ENCODE measurements around the gene CCL26.
"Not testable (repeated sequence)": the region's sequence is repeated elsewhere in the genome, so short reads cannot be mapped to it uniquely, and the experiment has no call there.

CCL26 gene

DNA sequence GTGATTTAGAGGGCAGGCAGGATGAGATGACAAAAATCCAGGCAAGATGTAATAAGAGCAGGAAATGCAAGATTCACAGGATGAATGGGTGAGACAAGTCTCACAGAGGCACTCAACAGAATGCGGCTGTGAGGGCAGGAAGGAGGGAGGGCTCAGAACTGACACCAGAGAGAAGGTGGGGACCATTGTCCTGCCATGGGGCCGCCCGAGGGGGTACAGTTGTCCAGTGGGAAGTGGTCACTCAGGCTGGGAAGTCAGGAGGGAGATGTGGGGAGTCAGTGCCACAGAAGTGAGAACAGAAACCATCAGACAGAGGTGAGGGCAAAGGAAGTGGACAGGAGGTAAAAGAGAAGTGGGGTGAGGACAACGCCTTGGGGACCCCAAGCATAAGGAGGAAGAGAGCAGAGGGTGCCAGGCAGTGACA is 42.1 kb downstream of the CCL26 start:
- no peaks in the 10 kb centered on the region for H3K9me3 ChIP-seq (ENCODE audit: control insufficient read depth in 1 of 2, low read length in 2 of 2)
- no peaks in the 10 kb centered on the region for H3K27me3 ChIP-seq (ENCODE audit: control insufficient read depth in 1 of 2, insufficient read depth in 2 of 2, low read length in 2 of 2)
- no peak overlapping the region for H3K4me3 ChIP-seq (ENCODE audit: low read depth in 1 of 2, low read length in 2 of 2)
- H3K4me1 ChIP-seq (ENCODE audit: control insufficient read depth in 1 of 2, insufficient read depth in 2 of 2, low read length in 2 of 2), result peaks cover 15 to 16% of the 10 kb centered on the region in 2 donors
- H3K36me3 ChIP-seq (ENCODE audit: control insufficient read depth in 1 of 2, insufficient read depth in 2 of 2, low read length in 2 of 2), result no peaks in the 10 kb centered on the region
- H3K27ac ChIP-seq (ENCODE audit: low read depth, low read length), result no peak overlapping the region
- H3K9ac ChIP-seq (ENCODE audit: low read depth in 1 of 2, low read length in 2 of 2), result no peak overlapping the region

DNA sequence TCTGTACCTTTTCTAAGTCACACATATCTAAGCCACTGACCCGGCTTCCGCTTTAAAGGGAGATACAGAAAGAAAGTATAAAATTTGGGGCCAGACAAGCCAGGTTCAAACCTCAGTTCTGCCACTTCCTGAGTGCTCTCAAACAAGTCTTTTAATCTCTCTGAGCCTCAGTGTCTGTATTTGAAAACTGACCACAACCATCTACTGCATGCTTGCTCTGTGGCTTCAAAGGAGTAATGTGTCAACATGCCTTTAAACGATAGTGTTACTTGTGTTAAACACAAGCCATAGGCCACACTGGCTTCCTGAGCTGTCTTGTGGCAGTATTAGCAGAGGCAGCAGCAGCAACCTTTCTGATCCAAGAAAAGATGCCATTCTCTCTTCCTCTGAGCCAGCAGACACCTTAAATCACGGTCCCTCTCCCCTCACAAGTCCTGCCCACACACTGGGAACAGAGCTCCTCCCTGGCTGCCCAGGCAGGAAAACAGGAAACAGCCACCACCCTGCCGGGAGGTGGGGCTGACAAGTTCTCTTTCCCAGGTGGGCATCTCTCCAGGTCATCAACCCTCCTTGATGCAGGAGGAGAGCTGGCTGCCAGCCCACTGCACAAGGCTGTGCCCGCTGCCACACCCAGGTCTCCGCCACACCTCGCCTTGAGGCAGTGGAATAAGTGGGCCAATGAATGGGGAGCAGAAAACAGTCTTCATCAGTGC is 44.0 kb downstream of the CCL26 start:
- Histone ChIP-seq H3K4me3 (ENCODE audit: low read depth in 1 of 2, low read length in 2 of 2) (peak overlapping the region in 1 of 2 donors; percentile 26), H3K9ac (ENCODE audit: low read depth in 1 of 2, low read length in 2 of 2) (peak overlapping the region; percentile 13 to 32), H3K4me1 (ENCODE audit: control insufficient read depth in 1 of 2, insufficient read depth in 2 of 2, low read length in 2 of 2) (peaks cover 15 to 16% of the 10 kb centered on the region in 2 donors), H3K27ac (ENCODE audit: low read depth, low read length) (peak overlapping the region; percentile 33), H3K9me3 (ENCODE audit: control insufficient read depth in 1 of 2, low read length in 2 of 2) (no peaks in the 10 kb centered on the region), H3K27me3 (ENCODE audit: control insufficient read depth in 1 of 2, insufficient read depth in 2 of 2, low read length in 2 of 2) (no peaks in the 10 kb centered on the region), H3K36me3 (ENCODE audit: control insufficient read depth in 1 of 2, insufficient read depth in 2 of 2, low read length in 2 of 2) (no peaks in the 10 kb centered on the region)

DNA sequence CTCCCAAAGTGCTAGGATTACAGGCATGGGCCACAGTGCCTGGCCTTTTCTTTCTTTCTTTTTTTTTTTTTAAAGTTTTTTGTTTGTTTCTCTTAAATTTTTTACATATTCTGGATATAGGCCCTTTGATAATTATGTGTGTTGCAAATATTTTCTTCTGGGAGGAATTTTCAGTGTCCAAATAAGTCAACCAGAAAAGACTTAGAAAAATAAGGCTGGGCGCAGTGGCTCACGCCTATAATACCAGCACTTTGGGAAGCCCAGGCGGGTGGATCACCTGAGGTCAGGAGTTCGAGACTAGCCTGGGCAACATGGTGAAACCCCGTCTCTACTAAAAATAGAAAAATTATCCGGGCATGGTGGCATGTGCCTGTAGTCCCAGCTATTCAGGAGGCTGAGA is 44.7 kb downstream of the CCL26 start:
- H3K27ac ChIP-seq (ENCODE audit: low read depth, low read length); H3K4me3 ChIP-seq (ENCODE audit: low read depth in 1 of 2, low read length in 2 of 2); H3K9me3 ChIP-seq (ENCODE audit: control insufficient read depth in 1 of 2, low read length in 2 of 2); H3K36me3 ChIP-seq (ENCODE audit: control insufficient read depth in 1 of 2, insufficient read depth in 2 of 2, low read length in 2 of 2); H3K9ac ChIP-seq (ENCODE audit: low read depth in 1 of 2, low read length in 2 of 2); H3K27me3 ChIP-seq (ENCODE audit: control insufficient read depth in 1 of 2, insufficient read depth in 2 of 2, low read length in 2 of 2): not testable (repeated sequence)
- H3K4me1 ChIP-seq (ENCODE audit: control insufficient read depth in 1 of 2, insufficient read depth in 2 of 2, low read length in 2 of 2), result peaks cover 13 to 15% of the 10 kb centered on the region in 2 donors

DNA sequence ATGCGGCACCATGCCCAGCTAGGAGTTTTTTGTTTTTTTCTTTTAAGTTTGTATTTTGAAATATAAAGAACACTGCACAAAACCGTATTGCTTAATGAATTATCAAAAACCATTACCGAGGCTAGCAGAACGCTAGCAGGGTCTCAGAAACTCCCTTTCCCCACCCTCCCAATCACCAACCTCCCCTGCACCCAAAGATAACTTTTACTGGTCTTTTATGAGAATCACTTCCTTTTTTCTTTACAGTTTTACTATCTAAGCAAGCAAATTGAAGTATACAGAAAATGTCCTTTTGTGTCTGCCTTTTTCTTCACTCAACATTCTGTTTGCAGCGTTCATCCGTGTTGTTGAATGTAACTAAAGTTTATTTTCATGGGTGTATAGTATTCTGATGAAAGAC is 46.7 kb downstream of the CCL26 start:
- H3K27ac ChIP-seq (ENCODE audit: low read depth, low read length), result no peak overlapping the region
- no peak overlapping the region for H3K9ac ChIP-seq (ENCODE audit: low read depth in 1 of 2, low read length in 2 of 2)
- H3K9me3 ChIP-seq (ENCODE audit: control insufficient read depth in 1 of 2, low read length in 2 of 2), result no peaks in the 10 kb centered on the region
- H3K36me3 ChIP-seq (ENCODE audit: control insufficient read depth in 1 of 2, insufficient read depth in 2 of 2, low read length in 2 of 2), result no peaks in the 10 kb centered on the region
- H3K4me1 ChIP-seq (ENCODE audit: control insufficient read depth in 1 of 2, insufficient read depth in 2 of 2, low read length in 2 of 2), result peaks cover 13 to 15% of the 10 kb centered on the region in 2 donors
- no peak overlapping the region for H3K4me3 ChIP-seq (ENCODE audit: low read depth in 1 of 2, low read length in 2 of 2)
- H3K27me3 ChIP-seq (ENCODE audit: control insufficient read depth in 1 of 2, insufficient read depth in 2 of 2, low read length in 2 of 2), result no peaks in the 10 kb centered on the region

DNA sequence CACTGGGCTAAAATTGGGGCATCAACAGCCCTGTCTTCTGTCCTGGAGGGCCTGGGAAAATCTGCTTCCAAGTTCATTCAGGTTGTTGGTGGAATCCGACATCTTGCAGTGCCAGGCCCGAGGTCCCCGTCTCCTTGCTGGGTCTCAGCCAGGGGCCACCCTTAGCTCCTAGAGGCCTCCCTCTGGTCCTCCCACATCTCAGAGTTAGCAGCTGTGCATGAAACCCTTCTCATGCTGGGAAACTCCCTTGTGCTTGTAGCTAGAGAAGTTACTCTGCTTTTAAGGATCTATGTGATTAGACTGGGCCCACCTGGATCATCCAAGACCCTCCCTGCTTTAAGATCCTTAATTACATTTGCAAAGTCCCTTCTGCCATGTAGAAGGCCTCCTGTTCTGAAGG is 48.6 kb downstream of the CCL26 start:
- no peak overlapping the region for H3K9ac ChIP-seq (ENCODE audit: low read depth in 1 of 2, low read length in 2 of 2)
- no peak overlapping the region for H3K4me3 ChIP-seq (ENCODE audit: low read depth in 1 of 2, low read length in 2 of 2)
- H3K36me3 ChIP-seq (ENCODE audit: control insufficient read depth in 1 of 2, insufficient read depth in 2 of 2, low read length in 2 of 2), result no peaks in the 10 kb centered on the region
- no peaks in the 10 kb centered on the region for H3K9me3 ChIP-seq (ENCODE audit: control insufficient read depth in 1 of 2, low read length in 2 of 2)
- no peaks in the 10 kb centered on the region for H3K27me3 ChIP-seq (ENCODE audit: control insufficient read depth in 1 of 2, insufficient read depth in 2 of 2, low read length in 2 of 2)
- no peak overlapping the region for H3K27ac ChIP-seq (ENCODE audit: low read depth, low read length)
- H3K4me1 ChIP-seq (ENCODE audit: control insufficient read depth in 1 of 2, insufficient read depth in 2 of 2, low read length in 2 of 2), result peaks cover 8 to 9% of the 10 kb centered on the region in 2 donors

DNA sequence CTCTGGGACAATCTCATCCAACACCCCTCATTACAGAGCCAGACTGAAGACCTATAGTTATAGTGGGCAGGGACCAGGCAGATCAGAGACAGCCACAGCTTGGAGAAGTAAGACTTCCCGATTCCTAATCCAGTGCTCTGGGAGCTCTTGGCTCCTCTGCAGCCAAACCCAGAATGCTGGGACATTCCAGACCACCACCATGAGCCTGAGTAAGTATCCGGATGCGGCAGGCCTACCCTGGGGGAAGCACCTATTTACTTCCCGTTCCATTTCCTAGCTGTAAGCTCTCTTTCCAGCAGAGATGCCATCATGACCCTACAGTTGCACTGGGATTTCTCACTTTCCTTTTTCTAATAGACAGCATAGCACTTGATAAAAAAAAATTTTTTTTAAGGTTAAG is 49.6 kb downstream of the CCL26 start:
- no peaks in the 10 kb centered on the region for H3K27me3 ChIP-seq (ENCODE audit: control insufficient read depth in 1 of 2, insufficient read depth in 2 of 2, low read length in 2 of 2)
- no peak overlapping the region for H3K4me3 ChIP-seq (ENCODE audit: low read depth in 1 of 2, low read length in 2 of 2)
- H3K36me3 ChIP-seq (ENCODE audit: control insufficient read depth in 1 of 2, insufficient read depth in 2 of 2, low read length in 2 of 2), result no peaks in the 10 kb centered on the region
- no peaks in the 10 kb centered on the region for H3K9me3 ChIP-seq (ENCODE audit: control insufficient read depth in 1 of 2, low read length in 2 of 2)
- peaks cover 0 to 4% of the 10 kb centered on the region in 2 donors for H3K4me1 ChIP-seq (ENCODE audit: control insufficient read depth in 1 of 2, insufficient read depth in 2 of 2, low read length in 2 of 2)
- no peak overlapping the region for H3K9ac ChIP-seq (ENCODE audit: low read depth in 1 of 2, low read length in 2 of 2)
- H3K27ac ChIP-seq (ENCODE audit: low read depth, low read length), result no peak overlapping the region

DNA sequence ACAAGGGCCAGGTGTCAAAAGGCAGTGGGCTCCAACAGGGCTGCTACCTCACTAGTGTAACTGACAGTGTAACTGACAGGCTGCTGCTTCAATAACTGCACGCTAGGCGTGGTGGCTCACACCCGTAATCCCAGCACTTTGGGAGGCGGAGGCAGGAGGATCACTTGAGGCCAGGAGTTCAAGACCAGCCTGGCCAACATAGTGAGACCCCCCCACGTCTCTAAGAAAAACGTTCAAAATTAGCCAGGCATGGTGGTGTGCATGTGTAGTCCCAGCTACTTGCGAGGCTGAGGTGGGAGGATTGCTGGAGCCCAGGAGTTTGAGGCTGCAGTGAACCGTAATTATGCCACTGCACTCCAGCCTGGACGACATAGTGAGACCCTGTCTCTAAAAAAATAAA is 50.1 kb downstream of the CCL26 start:
- not testable (repeated sequence) for H3K27ac ChIP-seq (ENCODE audit: low read depth, low read length); H3K36me3 ChIP-seq (ENCODE audit: control insufficient read depth in 1 of 2, insufficient read depth in 2 of 2, low read length in 2 of 2); H3K9ac ChIP-seq (ENCODE audit: low read depth in 1 of 2, low read length in 2 of 2); H3K4me1 ChIP-seq (ENCODE audit: control insufficient read depth in 1 of 2, insufficient read depth in 2 of 2, low read length in 2 of 2); H3K4me3 ChIP-seq (ENCODE audit: low read depth in 1 of 2, low read length in 2 of 2); H3K27me3 ChIP-seq (ENCODE audit: control insufficient read depth in 1 of 2, insufficient read depth in 2 of 2, low read length in 2 of 2); H3K9me3 ChIP-seq (ENCODE audit: control insufficient read depth in 1 of 2, low read length in 2 of 2)

DNA sequence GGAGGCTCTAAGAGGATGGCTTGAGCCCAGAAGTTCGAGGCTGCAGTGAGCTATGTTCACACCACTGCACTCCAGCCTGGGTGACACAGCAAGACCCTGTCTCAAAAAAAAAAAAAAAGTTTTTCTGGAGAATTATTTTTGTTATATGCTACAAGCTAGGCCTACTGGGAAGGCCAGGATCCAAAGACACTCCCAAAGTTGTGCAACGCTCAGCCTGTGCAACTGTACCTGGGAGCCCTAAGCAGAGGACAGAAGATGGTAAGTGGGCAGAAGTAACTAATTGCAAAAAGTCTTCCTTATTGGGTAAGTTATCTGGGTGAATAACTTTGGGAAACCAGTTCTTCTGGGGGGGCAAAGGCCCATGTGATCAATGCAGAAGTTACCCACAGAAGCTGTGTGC is 50.6 kb downstream of the CCL26 start:
- Histone ChIP-seq H3K4me1 (ENCODE audit: control insufficient read depth in 1 of 2, insufficient read depth in 2 of 2, low read length in 2 of 2) (peaks cover 0 to 4% of the 10 kb centered on the region in 2 donors), H3K27ac (ENCODE audit: low read depth, low read length) (no peak overlapping the region), H3K36me3 (ENCODE audit: control insufficient read depth in 1 of 2, insufficient read depth in 2 of 2, low read length in 2 of 2) (no peaks in the 10 kb centered on the region), H3K9me3 (ENCODE audit: control insufficient read depth in 1 of 2, low read length in 2 of 2) (no peaks in the 10 kb centered on the region), H3K27me3 (ENCODE audit: control insufficient read depth in 1 of 2, insufficient read depth in 2 of 2, low read length in 2 of 2) (no peaks in the 10 kb centered on the region), H3K9ac (ENCODE audit: low read depth in 1 of 2, low read length in 2 of 2) (no peak overlapping the region), H3K4me3 (ENCODE audit: low read depth in 1 of 2, low read length in 2 of 2) (no peak overlapping the region)

DNA sequence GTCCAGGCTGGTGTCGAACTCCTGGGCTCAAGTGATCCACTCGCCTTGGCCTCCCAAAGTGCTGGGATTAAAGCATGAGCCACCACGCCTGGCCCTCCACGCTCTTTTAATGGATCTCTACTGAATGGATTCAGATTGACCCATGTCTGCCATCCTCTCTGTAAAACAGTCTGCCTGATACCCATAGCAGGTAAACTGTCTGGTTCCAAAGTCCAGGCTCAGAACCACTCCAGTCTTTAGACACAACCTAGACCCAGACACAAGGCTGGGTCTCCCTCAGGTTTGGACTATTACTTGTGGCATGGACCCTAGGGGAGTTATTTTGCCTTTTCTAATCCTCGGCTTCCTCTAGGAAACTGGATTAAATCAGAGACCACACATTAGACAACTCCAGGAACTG is 52.4 kb downstream of the CCL26 start:
- Histone ChIP-seq H3K27me3 (ENCODE audit: control insufficient read depth in 1 of 2, insufficient read depth in 2 of 2, low read length in 2 of 2) (no peaks in the 10 kb centered on the region), H3K27ac (ENCODE audit: low read depth, low read length) (no peak overlapping the region), H3K9me3 (ENCODE audit: control insufficient read depth in 1 of 2, low read length in 2 of 2) (no peaks in the 10 kb centered on the region), H3K4me1 (ENCODE audit: control insufficient read depth in 1 of 2, insufficient read depth in 2 of 2, low read length in 2 of 2) (peaks cover 0 to 4% of the 10 kb centered on the region in 2 donors), H3K4me3 (ENCODE audit: low read depth in 1 of 2, low read length in 2 of 2) (no peak overlapping the region), H3K9ac (ENCODE audit: low read depth in 1 of 2, low read length in 2 of 2) (no peak overlapping the region), H3K36me3 (ENCODE audit: control insufficient read depth in 1 of 2, insufficient read depth in 2 of 2, low read length in 2 of 2) (no peaks in the 10 kb centered on the region)

All from duodenal mucosa (tissue), 2 donors.